T-helper 1 cell treated with Interleukin-12 subunit alpha and Interleukin-12 subunit beta and Interleukin-4 antibody, amounts not matched to agents 30 μg/mL and 1 μg/mL, for 36 hours (primary cell): ENCODE measurements around the gene ADGRL2.

Source experiments
- H3K27ac Mint-ChIP-seq: one replicate; pipeline ENCODE4 v1.8.0; 2021; ENCODE audit warnings: mild to moderate bottlenecking, mixed read lengths
- H3K27me3 Mint-ChIP-seq: one replicate; pipeline ENCODE4 v1.8.0; 2021; ENCODE audit warnings: low read depth, mixed read lengths
- H3K36me3 Mint-ChIP-seq: one replicate; pipeline ENCODE4 v1.8.0; 2021; ENCODE audit warnings: low read depth, mixed read lengths
- H3K4me1 Mint-ChIP-seq: one replicate; pipeline ENCODE4 v1.8.0; 2021; ENCODE audit warnings: low read depth, mixed read lengths
- H3K4me3 Mint-ChIP-seq: one replicate; pipeline ENCODE4 v1.8.0; 2021; ENCODE audit warnings: mild to moderate bottlenecking, moderate library complexity, mixed read lengths
- H3K9me3 Mint-ChIP-seq: one replicate; pipeline ENCODE4 v1.8.0; 2021; ENCODE audit warnings: mixed read lengths

The ADGRL2 gene

DNA sequence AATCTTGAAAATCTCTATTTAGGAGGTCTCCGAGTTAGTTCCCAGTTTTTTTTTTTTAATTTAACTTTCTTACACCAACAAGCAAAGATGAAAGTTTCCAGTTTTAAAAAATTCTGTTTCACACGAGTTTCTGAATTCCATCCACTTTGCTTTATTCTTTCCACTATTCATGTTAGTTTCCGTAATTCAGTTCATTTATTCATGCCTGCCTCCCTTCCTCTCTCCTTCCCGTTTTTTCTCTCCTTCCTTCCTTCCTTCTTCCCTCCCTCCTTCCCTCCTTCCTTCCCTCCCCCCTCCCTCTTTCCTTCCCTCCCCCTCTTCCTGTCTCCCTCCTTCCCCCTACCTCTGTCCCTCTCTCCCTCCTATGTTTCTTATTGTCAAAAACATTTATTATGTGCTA, 22.3 kb downstream of the ADGRL2 start:
- Mint-ChIP-seq H3K27me3 (no peaks in the 10 kb centered on the region), H3K4me3 (no peak overlapping the region), H3K27ac (no peak overlapping the region), H3K36me3 (no peaks in the 10 kb centered on the region), H3K4me1 (no peaks in the 10 kb centered on the region), H3K9me3 (no peaks in the 10 kb centered on the region)

GRCh38 chr1:81824759-81825158, 24.0 kb downstream of the ADGRL2 start:
- Mint-ChIP-seq H3K36me3 (no peaks in the 10 kb centered on the region), H3K4me3 (no peak overlapping the region), H3K9me3 (no peaks in the 10 kb centered on the region), H3K27ac (no peak overlapping the region), H3K27me3 (no peaks in the 10 kb centered on the region), H3K4me1 (no peaks in the 10 kb centered on the region)

DNA sequence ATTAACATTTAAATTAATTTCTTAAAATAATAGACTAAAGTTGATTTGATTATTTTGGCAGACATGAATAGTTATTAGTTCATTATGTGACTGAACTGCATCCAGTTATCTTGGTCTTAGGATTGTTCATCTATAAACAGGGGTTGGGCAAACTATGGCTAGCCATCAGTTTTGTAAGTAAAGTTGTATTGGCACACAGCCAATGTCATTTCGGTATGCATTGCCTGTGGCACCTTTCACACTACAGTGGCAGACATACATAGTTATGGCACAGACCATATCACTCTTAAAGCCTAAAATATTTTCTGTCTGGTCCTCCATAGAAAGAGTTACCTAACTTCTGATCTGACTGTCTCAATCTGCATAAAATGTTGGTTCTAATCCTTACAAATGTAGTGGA, 27.2 kb downstream of the ADGRL2 start:
- H3K4me1 Mint-ChIP-seq, result no peaks in the 10 kb centered on the region
- H3K4me3 Mint-ChIP-seq, result no peak overlapping the region
- H3K36me3 Mint-ChIP-seq, result no peaks in the 10 kb centered on the region
- no peak overlapping the region for H3K27ac Mint-ChIP-seq
- H3K9me3 Mint-ChIP-seq, result no peaks in the 10 kb centered on the region
- H3K27me3 Mint-ChIP-seq, result no peaks in the 10 kb centered on the region

- Mint-ChIP-seq H3K4me3 (no peak overlapping the region), H3K9me3 (no peaks in the 10 kb centered on the region), H3K27me3 (no peaks in the 10 kb centered on the region), H3K36me3 (no peaks in the 10 kb centered on the region), H3K27ac (no peak overlapping the region), H3K4me1 (no peaks in the 10 kb centered on the region)
These were observed 31.8 kb downstream of the ADGRL2 start for GRCh38 chr1:81832573-81832972.

DNA sequence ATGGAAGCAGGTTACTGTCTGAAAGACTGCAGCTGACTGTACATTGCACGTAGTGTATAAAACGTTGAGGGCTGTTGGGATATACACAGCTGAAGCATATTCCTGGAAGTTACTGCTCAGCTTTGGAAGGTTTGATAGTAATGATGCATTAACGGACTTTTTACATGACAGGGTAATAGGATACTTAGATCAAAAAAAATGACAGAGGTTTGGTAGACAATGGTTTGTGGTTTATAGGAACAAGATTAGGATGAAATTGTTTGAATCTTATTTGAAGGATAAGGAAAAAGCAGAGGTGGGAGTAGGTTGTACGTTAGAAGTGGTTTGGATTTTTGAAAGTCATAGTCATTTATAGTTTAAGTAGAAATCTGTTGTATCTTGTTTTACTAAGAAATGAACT, 33.0 kb downstream of the ADGRL2 start:
- Mint-ChIP-seq H3K4me1 (no peaks in the 10 kb centered on the region), H3K27ac (no peak overlapping the region), H3K36me3 (no peaks in the 10 kb centered on the region), H3K9me3 (no peaks in the 10 kb centered on the region), H3K4me3 (no peak overlapping the region), H3K27me3 (no peaks in the 10 kb centered on the region)

GRCh38 chr1:81834268-81834667, 33.5 kb downstream of the ADGRL2 start:
- H3K4me1 Mint-ChIP-seq, result no peaks in the 10 kb centered on the region
- H3K9me3 Mint-ChIP-seq, result no peaks in the 10 kb centered on the region
- H3K36me3 Mint-ChIP-seq, result no peaks in the 10 kb centered on the region
- no peak overlapping the region for H3K27ac Mint-ChIP-seq
- H3K27me3 Mint-ChIP-seq, result no peaks in the 10 kb centered on the region
- H3K4me3 Mint-ChIP-seq, result no peak overlapping the region

- H3K27ac Mint-ChIP-seq, result no peak overlapping the region
- H3K9me3 Mint-ChIP-seq, result no peaks in the 10 kb centered on the region
- H3K27me3 Mint-ChIP-seq, result no peaks in the 10 kb centered on the region
- no peaks in the 10 kb centered on the region for H3K4me1 Mint-ChIP-seq
- H3K4me3 Mint-ChIP-seq, result no peak overlapping the region
- H3K36me3 Mint-ChIP-seq, result no peaks in the 10 kb centered on the region
These were observed 34.4 kb downstream of the ADGRL2 start for GRCh38 chr1:81834921-81835698.

GRCh38 chr1:81836007-81836626, 35.4 kb downstream of the ADGRL2 start:
- H3K27ac Mint-ChIP-seq, result no peak overlapping the region
- no peaks in the 10 kb centered on the region for H3K4me1 Mint-ChIP-seq
- H3K4me3 Mint-ChIP-seq, result no peak overlapping the region
- no peaks in the 10 kb centered on the region for H3K36me3 Mint-ChIP-seq
- no peaks in the 10 kb centered on the region for H3K9me3 Mint-ChIP-seq
- no peaks in the 10 kb centered on the region for H3K27me3 Mint-ChIP-seq

GRCh38 chr1:81838600-81839218, 38.0 kb downstream of the ADGRL2 start:
- no peak overlapping the region for H3K27ac Mint-ChIP-seq
- no peaks in the 10 kb centered on the region for H3K36me3 Mint-ChIP-seq
- no peaks in the 10 kb centered on the region for H3K9me3 Mint-ChIP-seq
- no peaks in the 10 kb centered on the region for H3K27me3 Mint-ChIP-seq
- no peak overlapping the region for H3K4me3 Mint-ChIP-seq
- no peaks in the 10 kb centered on the region for H3K4me1 Mint-ChIP-seq

DNA sequence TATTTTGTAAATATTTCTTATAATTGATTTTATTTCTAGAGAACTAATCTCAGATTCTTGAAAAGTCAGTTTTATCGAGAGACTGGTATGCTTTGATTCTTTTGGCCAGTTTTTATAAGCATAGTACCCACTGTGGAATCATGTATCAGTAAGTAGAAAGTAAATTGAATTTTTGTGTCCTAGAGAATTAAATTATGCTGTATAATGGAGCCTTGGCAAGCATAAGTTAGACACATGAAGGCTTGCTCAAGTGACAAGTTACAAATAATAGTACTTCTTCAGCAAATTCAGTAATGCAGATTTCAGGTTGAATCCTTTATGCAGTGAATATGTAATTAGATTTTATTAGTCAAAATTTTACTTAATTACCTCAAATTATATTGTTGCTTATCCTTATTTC, 40.1 kb downstream of the ADGRL2 start:
- Mint-ChIP-seq H3K4me3 (no peak overlapping the region), H3K36me3 (no peaks in the 10 kb centered on the region), H3K27ac (no peak overlapping the region), H3K4me1 (no peaks in the 10 kb centered on the region), H3K27me3 (no peaks in the 10 kb centered on the region), H3K9me3 (no peaks in the 10 kb centered on the region)

- H3K27me3 Mint-ChIP-seq, result no peaks in the 10 kb centered on the region
- H3K27ac Mint-ChIP-seq, result no peak overlapping the region
- H3K36me3 Mint-ChIP-seq, result no peaks in the 10 kb centered on the region
- no peaks in the 10 kb centered on the region for H3K4me1 Mint-ChIP-seq
- no peaks in the 10 kb centered on the region for H3K9me3 Mint-ChIP-seq
- no peak overlapping the region for H3K4me3 Mint-ChIP-seq
These were observed 41.1 kb downstream of the ADGRL2 start for GRCh38 chr1:81841795-81842194.

- Mint-ChIP-seq H3K27ac (no peak overlapping the region), H3K4me1 (no peaks in the 10 kb centered on the region), H3K36me3 (no peaks in the 10 kb centered on the region), H3K4me3 (no peak overlapping the region), H3K27me3 (no peaks in the 10 kb centered on the region), H3K9me3 (no peaks in the 10 kb centered on the region)
These were observed 43.7 kb downstream of the ADGRL2 start for GRCh38 chr1:81844477-81844876.

DNA sequence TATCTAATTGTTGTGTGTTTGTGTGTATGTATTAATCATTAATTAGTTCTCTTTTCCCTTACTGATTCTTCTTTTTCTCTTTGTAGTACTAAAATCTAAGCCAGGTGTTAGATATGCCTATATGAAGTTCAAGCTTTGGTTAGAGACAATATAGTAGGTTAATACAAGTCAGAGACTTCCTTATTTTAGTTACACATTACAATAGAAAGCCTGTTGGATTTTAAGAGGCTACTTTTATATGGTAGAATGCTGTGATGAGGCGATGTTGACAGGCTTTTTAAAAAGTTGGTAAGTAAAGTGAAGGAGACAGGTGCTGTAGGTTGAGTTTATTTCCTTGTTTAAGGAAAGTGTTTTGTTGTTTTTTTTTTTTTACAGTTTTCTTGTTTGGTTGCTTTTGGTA, 45.9 kb downstream of the ADGRL2 start:
- Mint-ChIP-seq H3K4me1 (no peaks in the 10 kb centered on the region), H3K4me3 (no peak overlapping the region), H3K27ac (no peak overlapping the region), H3K9me3 (no peaks in the 10 kb centered on the region), H3K36me3 (no peaks in the 10 kb centered on the region), H3K27me3 (no peaks in the 10 kb centered on the region)

DNA sequence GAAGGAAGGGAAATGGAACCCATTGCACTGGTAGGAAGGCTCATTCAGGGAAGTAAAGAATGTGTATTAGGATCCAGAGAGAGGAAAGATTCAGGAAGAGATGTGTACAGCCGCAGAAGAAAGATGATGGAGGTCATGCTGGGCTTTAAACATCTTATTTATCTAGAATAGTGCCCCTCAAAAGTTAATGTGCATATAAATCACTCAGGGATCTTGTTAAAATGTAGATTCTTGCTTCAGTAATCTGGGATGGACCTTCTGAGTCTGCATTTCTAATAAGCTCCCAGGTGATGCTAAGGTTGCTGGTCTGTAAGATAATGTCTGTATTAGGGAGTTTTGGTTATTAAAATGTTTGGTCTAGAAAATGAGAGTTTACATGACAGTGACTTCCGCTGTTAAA, 46.3 kb downstream of the ADGRL2 start:
- Mint-ChIP-seq H3K27me3 (no peaks in the 10 kb centered on the region), H3K4me3 (no peak overlapping the region), H3K36me3 (no peaks in the 10 kb centered on the region), H3K4me1 (no peaks in the 10 kb centered on the region), H3K9me3 (no peaks in the 10 kb centered on the region), H3K27ac (no peak overlapping the region)
